ENCODE results near the gene SIGLEC11. TPM values are rescaled to one million over a fixed set of nuclear protein-coding genes. Genes with fewer than 3 reads are reported as not detected.

The SIGLEC11 gene
- total RNA-seq, 2 donors from 2014 or later = not detected

- H3K27ac Mint-ChIP-seq = peak overlapping the region; percentile 3
- H3K27me3 Mint-ChIP-seq = peaks cover 25% of the 10 kb centered on the region
- H3K9me3 ChIP-seq (ENCODE audit: control insufficient read depth, low read length, poor library complexity, severe bottlenecking) = no peaks in the 10 kb centered on the region
- no peaks in the 10 kb centered on the region for H3K36me3 Mint-ChIP-seq (ENCODE audit: low read depth)
- H3K4me3 Mint-ChIP-seq = no peak overlapping the region
- DNase-seq = peak; percentile 61 to 75 (median 73)
- peaks cover 8% of the 10 kb centered on the region for H3K4me1 Mint-ChIP-seq
- ATAC-seq = peak; percentile 70
Observed at GRCh38 chr19:49937750-49938381, 23.1 kb downstream of the SIGLEC11 start.

GRCh38 chr19:49936549-49936948 lies 24.4 kb downstream of the SIGLEC11 start:
- Mint-ChIP-seq H3K4me3 (peak overlapping the region; percentile 36), H3K4me1 (peaks cover 17% of the 10 kb centered on the region), H3K36me3 (ENCODE audit: low read depth) (no peaks in the 10 kb centered on the region), H3K27ac (peak overlapping the region; percentile 27), H3K27me3 (peaks cover 15% of the 10 kb centered on the region)
- DNase-seq (no peak), ATAC-seq (no peak)
- H3K9me3 ChIP-seq (ENCODE audit: control insufficient read depth, low read length, poor library complexity, severe bottlenecking) = no peaks in the 10 kb centered on the region

GRCh38 chr19:49933643-49934042 lies 27.3 kb downstream of the SIGLEC11 start:
- no peaks in the 10 kb centered on the region for H3K9me3 ChIP-seq (ENCODE audit: control insufficient read depth, low read length, poor library complexity, severe bottlenecking)
- H3K4me3 Mint-ChIP-seq = no peak overlapping the region
- no peak overlapping the region for H3K27ac Mint-ChIP-seq
- DNase-seq = no peak
- no peak for ATAC-seq
- peaks cover 41% of the 10 kb centered on the region for H3K4me1 Mint-ChIP-seq
- no peaks in the 10 kb centered on the region for H3K27me3 Mint-ChIP-seq
- peaks cover 5% of the 10 kb centered on the region for H3K36me3 Mint-ChIP-seq (ENCODE audit: low read depth)

GRCh38 chr19:49932731-49933131 lies 28.2 kb downstream of the SIGLEC11 start:
- Mint-ChIP-seq H3K36me3 (ENCODE audit: low read depth) (peaks cover 7% of the 10 kb centered on the region), H3K27me3 (no peaks in the 10 kb centered on the region), H3K27ac (peak overlapping the region; percentile 1), H3K4me1 (peaks cover 50% of the 10 kb centered on the region), H3K4me3 (peak overlapping the region; percentile 47)
- DNase-seq (peak in 1 of 3 donors; percentile 19), ATAC-seq (no peak)
- no peaks in the 10 kb centered on the region for H3K9me3 ChIP-seq (ENCODE audit: control insufficient read depth, low read length, poor library complexity, severe bottlenecking)

- no peak for DNase-seq
- Mint-ChIP-seq H3K27me3 (no peaks in the 10 kb centered on the region), H3K4me1 (peaks cover 56% of the 10 kb centered on the region), H3K36me3 (ENCODE audit: low read depth) (peaks cover 7% of the 10 kb centered on the region), H3K27ac (peak overlapping the region; percentile 1), H3K4me3 (peak overlapping the region; percentile 47)
- no peaks in the 10 kb centered on the region for H3K9me3 ChIP-seq (ENCODE audit: control insufficient read depth, low read length, poor library complexity, severe bottlenecking)
- no peak for ATAC-seq
Observed at GRCh38 chr19:49932041-49932451, 28.9 kb downstream of the SIGLEC11 start.

GRCh38 chr19:49931293-49932040 lies 29.5 kb downstream of the SIGLEC11 start:
- Mint-ChIP-seq H3K4me3 (peak overlapping the region; percentile 47), H3K36me3 (ENCODE audit: low read depth) (peaks cover 7% of the 10 kb centered on the region), H3K27me3 (no peaks in the 10 kb centered on the region), H3K27ac (peak overlapping the region; percentile 99), H3K4me1 (peaks cover 58% of the 10 kb centered on the region)
- no peak for ATAC-seq
- no peak for DNase-seq
- no peaks in the 10 kb centered on the region for H3K9me3 ChIP-seq (ENCODE audit: control insufficient read depth, low read length, poor library complexity, severe bottlenecking)

- DNase-seq = no peak
- Mint-ChIP-seq H3K36me3 (ENCODE audit: low read depth) (peaks cover 7% of the 10 kb centered on the region), H3K4me3 (peak overlapping the region; percentile 100), H3K4me1 (peaks cover 59% of the 10 kb centered on the region), H3K27me3 (no peaks in the 10 kb centered on the region), H3K27ac (peak overlapping the region; percentile 99)
- no peaks in the 10 kb centered on the region for H3K9me3 ChIP-seq (ENCODE audit: control insufficient read depth, low read length, poor library complexity, severe bottlenecking)
- ATAC-seq = no peak
Observed at GRCh38 chr19:49930483-49931011, 30.4 kb downstream of the SIGLEC11 start.

GRCh38 chr19:49929611-49930482 lies 31.1 kb downstream of the SIGLEC11 start:
- Mint-ChIP-seq H3K4me1 (peaks cover 62% of the 10 kb centered on the region), H3K27me3 (no peaks in the 10 kb centered on the region), H3K4me3 (peak overlapping the region; percentile 100), H3K27ac (peak overlapping the region; percentile 99), H3K36me3 (ENCODE audit: low read depth) (peaks cover 7% of the 10 kb centered on the region)
- DNase-seq = peak; percentile 78 to 89 (median 88)
- H3K9me3 ChIP-seq (ENCODE audit: control insufficient read depth, low read length, poor library complexity, severe bottlenecking) = no peaks in the 10 kb centered on the region
- ATAC-seq = peak; percentile 89

GRCh38 chr19:49929121-49929610 lies 31.8 kb downstream of the SIGLEC11 start, which contains the start of the genes ATF5 and NUP62:
ATF5 (plus strand) TSS chr19:49929205; CDS start chr19:49930851, 1,646 bp downstream.
NUP62 (minus strand) TSS chr19:49929504; CDS start chr19:49909807, 19,697 bp downstream.
- Mint-ChIP-seq H3K36me3 (ENCODE audit: low read depth) (peaks cover 7% of the 10 kb centered on the region), H3K27me3 (no peaks in the 10 kb centered on the region), H3K4me3 (peak within 1 kb of the TSS; percentile 100), H3K4me1 (peaks cover 64% of the 10 kb centered on the region), H3K27ac (peak within 1 kb of the TSS; percentile 99)
- peak; percentile 89 to 96 (median 93) for DNase-seq
- no peaks in the 10 kb centered on the region for H3K9me3 ChIP-seq (ENCODE audit: control insufficient read depth, low read length, poor library complexity, severe bottlenecking)
- peak; percentile 59 for ATAC-seq

- Mint-ChIP-seq H3K27me3 (no peaks in the 10 kb centered on the region), H3K4me1 (peaks cover 59% of the 10 kb centered on the region), H3K36me3 (ENCODE audit: low read depth) (peaks cover 7% of the 10 kb centered on the region), H3K27ac (peak overlapping the region; percentile 99), H3K4me3 (peak overlapping the region; percentile 100)
- ATAC-seq (no peak), DNase-seq (no peak)
- no peaks in the 10 kb centered on the region for H3K9me3 ChIP-seq (ENCODE audit: control insufficient read depth, low read length, poor library complexity, severe bottlenecking)
Observed at GRCh38 chr19:49927526-49928264, 33.3 kb downstream of the SIGLEC11 start.

- Mint-ChIP-seq H3K4me1 (peaks cover 59% of the 10 kb centered on the region), H3K36me3 (ENCODE audit: low read depth) (peaks cover 7% of the 10 kb centered on the region), H3K4me3 (peak overlapping the region; percentile 21), H3K27ac (peak overlapping the region; percentile 99), H3K27me3 (no peaks in the 10 kb centered on the region)
- ATAC-seq (no peak), DNase-seq (no peak)
- no peaks in the 10 kb centered on the region for H3K9me3 ChIP-seq (ENCODE audit: control insufficient read depth, low read length, poor library complexity, severe bottlenecking)
Observed at GRCh38 chr19:49926515-49926914, 34.5 kb downstream of the SIGLEC11 start.

- peaks cover 58% of the 10 kb centered on the region for H3K4me1 Mint-ChIP-seq
- H3K4me3 Mint-ChIP-seq = peak overlapping the region; percentile 28
- no peak for DNase-seq
Observed at GRCh38 chr19:49925486-49925885, 35.5 kb downstream of the SIGLEC11 start.

More at GRCh38 chr19:49925486-49925885, 35.5 kb downstream of the SIGLEC11 start:
- Mint-ChIP-seq H3K27me3 (no peaks in the 10 kb centered on the region), H3K36me3 (ENCODE audit: low read depth) (peaks cover 7% of the 10 kb centered on the region), H3K27ac (peak overlapping the region; percentile 54)
- no peaks in the 10 kb centered on the region for H3K9me3 ChIP-seq (ENCODE audit: control insufficient read depth, low read length, poor library complexity, severe bottlenecking)
- ATAC-seq = no peak

Measured in T-helper 17 cell (primary cell).